Kidney tubule cell (primary cell): ENCODE measurements around the gene CAMK2N1.
A peak's percentile ranks its signal among the peaks of the same experiment; 100 is the strongest.

Experiments used
- DNase-seq: peaks from one replicate; pipeline ENCODE4 v3.0.0-alpha.2; 2018; ENCODE audit warnings: low spot score

The CAMK2N1 gene

DNA sequence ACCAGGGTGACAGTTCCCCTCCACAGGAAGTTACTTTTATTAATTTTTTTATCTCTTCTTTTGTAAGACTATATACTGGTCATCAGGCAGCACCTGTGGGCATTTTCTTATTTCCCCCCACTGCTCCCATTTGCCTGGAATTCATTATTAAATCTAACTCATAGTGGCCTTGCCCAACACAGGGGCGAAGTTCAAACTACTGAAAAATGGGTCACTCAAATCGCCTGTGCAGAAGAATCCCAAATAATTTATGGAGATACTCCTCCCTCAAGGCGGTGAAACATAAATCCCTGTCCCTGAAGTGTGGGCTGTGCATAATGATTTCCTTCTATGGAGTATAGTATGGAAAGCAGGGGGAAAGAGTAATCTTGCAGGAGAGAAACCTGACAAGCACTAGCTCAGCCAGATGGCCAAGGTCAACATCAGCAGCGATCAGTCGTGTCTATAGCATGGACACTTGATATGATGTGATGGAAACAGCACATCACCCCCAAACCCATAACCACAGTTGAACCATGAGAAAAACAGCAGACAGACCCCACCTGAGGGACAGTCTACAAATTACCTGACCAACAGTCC, 7.9 kb downstream of the CAMK2N1 start:
- no peak for DNase-seq

DNA sequence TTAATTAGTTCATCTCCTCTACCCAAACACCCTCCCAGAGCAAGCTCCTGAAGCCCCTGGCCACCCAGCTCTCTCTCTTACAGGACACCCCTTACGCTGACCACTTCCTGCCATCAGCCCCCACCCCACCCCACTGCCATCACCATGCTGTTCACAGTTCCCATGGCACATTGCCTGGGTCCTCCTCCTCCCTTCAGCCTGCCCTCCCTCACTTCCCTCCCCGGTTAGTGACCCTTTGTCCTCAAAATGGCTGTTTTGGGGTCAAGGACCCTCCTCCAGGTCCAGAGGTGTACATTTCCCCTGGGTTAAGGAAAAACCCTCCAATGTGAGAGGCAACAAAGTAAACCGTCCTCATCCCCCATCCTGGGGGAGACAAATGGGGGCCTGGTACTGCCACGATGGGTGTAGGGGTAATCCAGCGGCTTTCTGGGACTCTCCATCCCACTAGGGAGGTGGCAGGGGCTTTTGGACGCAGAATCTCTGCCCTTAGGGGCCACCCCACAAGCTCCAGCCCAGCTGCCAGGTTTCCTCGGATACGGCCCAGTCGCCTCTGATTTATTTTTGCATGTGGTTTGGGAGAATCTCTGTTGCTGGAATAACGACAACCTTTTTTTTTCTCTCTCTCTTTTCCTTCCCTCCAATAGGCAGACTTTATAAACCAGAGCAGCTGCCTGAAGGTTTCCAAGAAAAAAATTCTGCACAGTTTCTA, 8.5 kb downstream of the CAMK2N1 start:
- DNase-seq = no peak

DNA sequence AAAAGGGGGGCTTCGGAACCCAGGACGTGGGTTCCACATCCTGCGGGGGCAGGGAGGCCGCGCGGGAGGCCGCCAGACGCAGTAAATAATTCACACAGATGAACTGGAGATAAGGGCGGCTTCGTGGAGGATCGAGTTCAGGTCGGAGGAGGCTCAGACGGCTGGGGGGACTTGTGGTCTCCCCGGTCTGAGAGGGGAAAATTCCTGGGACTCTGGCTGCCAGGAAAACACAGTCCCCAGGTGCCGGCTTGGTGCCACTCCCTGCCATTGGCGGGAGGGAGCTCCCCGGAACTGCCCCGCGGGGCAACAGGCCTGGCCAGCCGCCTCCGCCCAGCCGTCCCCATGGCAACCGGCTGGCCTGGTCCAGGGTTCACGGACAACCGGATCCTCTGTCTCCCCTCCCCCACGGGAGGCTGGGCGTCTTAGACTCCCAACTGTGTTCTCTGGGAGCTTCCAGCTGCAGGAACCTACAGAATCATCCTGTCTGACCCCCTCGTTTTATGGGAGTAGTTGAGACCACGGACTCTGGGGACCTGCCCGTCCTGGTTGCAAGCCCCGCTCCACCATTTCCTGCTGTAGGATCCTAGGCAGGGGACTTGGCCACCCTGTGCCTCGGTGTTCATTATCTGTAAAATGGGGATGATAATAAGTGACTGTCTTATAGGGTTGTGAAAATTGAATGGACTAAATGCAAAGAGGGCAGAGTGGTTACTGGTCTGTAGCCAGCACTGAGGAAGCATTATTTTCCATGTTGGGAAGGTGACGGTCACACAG, 9.6 kb downstream of the CAMK2N1 start:
- peak; percentile 72 for DNase-seq

DNA sequence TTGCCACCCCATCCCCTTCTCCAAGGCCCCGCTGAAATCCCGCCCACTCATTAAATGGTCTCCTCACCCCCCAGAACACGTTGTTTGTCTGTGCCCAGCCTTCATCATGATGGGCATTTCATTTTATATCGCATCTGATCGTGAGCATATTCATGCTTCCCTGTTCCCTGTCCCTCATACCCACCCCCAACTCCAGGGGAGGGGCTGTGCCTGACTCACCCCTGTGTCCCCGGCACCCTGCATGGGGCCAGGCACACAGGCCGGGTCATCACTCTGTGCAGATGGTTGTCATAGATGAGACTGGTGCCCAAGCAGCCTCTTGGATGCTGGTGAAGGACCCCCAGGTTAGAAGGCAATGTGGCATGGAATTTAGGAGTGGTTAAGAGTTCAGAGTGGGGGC, 11.0 kb downstream of the CAMK2N1 start:
- DNase-seq = no peak

DNA sequence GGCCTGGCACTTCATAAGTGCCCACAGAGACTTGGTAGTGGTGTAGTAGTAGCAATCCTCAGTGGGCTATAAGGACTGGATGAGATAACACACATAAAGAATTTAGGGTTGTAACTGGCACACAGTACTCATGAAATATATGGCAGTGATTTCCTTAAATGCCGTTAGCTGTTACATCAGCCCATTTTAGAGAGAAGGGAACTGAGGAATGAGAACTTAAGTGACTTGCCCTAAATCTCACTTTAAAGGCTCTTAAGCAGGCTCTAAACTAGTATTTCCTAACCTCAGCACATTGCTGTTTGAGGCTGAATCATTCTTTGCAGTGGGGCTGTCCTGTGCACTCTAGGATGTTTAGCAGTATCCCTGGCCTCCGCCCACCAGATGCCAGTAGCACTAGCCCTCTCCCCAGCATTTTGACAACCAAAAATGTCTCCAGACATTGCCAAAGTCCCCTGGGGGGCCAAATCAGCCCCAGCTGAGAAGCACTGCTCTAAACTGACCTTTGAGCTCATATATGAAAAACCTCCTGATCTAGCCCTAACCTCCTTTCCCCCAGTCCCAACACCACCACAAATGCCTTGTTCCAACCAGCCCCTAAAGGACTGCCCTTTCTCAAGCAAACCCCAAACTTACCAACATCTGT, 11.6 kb downstream of the CAMK2N1 start:
- DNase-seq = no peak

DNA sequence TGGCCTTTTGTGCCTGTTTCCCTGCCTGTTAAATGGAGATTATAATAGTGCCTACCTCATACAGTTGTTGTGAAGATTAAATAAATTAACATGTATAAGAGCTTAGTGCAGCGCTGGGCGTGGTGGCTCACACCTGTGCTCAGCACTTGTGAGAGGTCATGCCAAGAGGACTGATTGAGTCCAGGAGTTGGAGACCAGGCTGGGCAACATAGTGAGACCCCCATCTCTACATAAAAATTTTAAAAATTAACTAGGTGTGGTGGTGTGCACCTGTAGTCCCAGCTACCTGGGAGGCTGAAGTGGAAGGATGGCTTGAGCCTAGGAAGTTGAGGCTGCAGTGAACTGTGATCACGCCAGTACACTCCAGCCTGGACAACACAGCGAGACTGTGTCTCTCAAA, 12.1 kb downstream of the CAMK2N1 start:
- no peak for DNase-seq

DNA sequence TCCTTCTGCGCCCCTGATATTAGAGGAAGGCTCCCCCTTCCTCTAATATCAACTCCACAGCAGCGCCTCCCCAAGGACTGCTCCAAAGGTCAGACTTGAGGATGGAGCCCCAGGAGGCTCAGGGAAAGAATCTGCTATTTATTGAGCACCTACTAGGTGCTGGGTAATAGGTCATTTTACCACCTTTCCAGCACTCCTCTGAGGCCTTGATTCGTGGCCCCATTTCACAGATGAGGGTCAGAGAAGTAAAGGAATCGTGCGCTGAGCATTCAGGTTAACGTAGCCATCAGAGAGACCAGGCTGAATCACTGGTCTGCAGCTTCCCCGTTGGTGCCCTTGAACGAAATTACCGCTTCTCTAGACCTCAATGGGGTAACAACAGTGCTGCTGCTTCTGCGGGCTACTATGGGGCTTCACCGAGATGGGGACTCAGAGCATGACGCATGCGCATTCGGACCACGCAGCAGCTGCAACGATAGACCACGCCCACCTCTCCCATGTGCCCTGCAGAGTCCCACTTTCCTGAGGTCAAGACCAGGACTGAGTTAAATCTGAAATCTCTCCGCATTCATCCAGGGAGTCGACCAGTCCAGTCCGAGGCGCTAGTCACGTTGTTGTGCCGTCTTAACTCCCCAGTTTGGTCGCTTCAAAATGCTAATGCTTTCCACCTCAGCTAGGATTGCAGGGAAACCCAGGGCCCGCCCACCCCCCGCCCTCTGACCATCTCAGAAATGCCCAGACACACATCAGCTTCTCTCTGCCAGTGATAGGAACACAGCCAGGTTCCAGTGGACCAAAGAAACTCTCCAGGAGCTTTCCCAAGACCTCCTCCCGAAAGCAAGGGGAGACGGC, 12.9 kb downstream of the CAMK2N1 start:
- peak; percentile 63 for DNase-seq

DNA sequence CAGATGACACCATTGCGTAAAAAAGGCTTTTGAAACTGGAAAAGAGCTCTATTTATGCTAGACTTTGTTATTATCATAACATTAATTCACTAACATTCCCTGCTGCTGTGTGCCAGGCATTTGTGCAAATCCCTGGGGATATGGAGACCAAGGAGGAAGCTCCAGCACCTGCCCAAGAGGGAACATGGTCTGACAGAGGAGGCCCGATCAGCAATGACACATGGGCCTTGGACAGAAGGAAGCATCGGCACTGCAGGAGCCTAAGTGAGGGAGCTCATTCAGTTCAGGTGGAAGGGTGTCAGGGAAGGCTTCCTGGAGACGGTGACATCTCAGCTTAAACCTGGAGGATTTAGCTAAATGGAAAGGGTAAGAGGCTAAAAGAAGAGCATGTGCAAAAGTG, 13.9 kb downstream of the CAMK2N1 start:
- DNase-seq = no peak

DNA sequence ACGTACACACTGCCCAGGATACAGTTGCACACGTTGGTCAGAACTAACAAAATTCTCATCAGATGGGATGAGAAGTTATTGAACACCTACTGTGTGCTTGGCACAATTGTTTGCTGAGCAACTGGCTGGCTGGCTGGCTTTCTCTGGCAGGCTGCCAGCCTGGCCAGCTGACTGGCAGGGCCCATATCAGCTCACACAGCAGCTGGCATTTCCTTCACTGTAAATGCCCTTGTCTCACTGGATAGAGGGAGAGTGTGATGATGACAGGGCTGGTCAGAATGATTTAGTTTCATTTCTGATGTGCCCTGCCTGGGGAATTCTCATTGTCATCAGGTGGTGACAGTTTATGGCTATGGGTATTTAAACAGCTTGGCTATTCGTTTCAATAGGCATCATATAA, 15.8 kb downstream of the CAMK2N1 start:
- peak; percentile 63 for DNase-seq

DNA sequence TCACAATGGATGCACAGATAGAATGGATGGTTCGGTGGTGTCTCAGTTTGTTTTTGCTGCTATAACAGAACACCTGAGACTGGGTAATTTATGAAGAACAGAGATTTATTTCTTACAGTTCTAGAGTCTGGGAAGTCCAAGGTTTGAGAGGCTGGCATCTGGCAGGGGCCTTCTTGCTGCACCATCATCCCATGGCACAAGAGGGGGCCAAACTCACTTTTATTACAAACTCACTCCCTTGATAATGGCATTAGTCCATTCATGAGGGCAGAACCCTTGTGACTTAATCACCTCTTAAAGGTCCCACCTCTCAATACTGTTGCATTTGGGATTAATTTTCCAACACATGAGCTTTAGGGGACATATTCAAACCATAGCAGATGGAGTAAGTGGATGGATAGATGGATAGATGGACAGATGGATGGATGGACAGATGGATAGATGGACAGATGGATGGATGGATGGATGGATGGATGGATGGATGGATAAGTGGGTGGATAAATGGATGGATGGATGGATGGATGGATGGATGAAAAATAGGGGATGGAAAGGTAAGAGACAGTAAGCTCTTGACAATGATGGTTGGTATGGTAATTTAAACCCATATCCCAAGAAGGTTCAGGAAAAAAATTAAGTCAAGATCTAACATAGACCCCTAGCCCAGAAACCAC, 16.5 kb downstream of the CAMK2N1 start:
- DNase-seq = no peak

DNA sequence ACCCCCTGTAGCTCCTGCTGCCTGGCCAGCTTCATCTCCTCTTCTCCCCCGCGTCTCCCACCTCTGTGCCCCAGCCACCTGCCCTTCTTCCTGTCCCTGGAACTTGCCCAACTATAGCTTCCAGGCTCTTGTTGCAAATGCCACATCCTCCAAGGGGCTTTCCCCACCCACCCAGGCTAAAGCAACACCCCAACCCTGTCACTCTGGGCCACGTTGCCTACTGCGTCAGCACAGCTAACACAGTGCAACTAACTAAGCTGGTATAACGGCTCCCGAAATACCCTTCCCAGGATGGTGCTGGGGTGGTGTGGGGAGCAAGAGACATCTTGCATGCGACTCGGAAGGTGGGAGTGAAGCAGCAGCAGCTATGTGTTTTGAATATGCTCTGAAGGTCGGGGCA, 19.7 kb downstream of the CAMK2N1 start:
- no peak for DNase-seq

DNA sequence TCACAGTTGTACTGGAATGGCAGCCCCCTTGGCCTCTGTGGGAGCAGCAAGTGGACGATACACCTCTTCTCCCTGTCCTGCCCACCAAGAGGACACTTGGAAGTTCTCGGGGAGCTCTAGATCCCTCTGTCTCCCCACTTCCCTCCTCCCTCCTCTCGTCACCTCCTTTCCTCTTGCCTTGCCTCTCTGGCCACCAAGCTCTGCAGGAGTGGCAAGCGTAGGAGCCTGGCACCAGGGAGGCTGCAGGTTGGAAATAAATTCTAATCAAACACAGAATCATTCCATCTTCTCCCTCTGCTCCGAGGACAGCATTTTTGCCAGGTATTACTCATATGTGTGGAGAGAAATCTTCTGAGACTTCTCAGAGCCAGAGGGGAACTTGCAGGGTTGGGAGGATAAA, 20.8 kb downstream of the CAMK2N1 start:
- no peak for DNase-seq

DNA sequence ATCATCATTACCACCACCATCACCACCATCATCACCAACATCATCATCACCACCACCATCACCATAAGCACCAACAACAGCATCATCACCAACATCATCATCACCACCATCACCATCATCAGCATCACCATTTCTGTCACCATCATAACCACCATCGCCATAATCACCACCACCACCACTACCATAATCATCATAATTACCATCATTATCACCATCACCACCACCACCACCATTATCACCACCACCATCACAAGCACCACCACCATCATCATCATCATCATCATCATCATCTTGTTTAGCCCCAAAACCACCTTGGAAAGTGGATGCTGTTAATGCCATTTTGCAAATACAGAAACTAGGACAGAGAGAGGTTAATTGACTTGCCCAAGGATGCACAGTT, 22.5 kb downstream of the CAMK2N1 start:
- no peak for DNase-seq

DNA sequence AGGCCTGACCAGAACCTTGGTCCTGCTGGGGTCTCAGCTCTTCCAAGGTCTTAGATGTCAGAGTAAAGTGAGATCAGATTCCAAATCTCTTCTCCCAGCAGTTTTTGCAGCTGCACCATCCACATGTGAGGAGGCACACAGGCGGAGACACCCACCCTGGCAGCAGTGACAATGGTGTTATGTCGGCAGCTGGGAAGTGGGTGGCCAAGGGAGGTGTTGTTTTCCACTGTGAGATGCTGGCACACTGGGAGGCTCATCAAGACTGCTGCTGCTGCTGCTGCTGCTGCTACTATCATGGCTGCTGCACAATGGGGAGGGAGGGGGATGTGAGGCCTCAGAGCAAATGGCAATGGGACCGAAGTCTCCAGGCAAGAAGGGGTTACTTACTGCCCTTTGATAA, 23.6 kb downstream of the CAMK2N1 start:
- no peak for DNase-seq

DNA sequence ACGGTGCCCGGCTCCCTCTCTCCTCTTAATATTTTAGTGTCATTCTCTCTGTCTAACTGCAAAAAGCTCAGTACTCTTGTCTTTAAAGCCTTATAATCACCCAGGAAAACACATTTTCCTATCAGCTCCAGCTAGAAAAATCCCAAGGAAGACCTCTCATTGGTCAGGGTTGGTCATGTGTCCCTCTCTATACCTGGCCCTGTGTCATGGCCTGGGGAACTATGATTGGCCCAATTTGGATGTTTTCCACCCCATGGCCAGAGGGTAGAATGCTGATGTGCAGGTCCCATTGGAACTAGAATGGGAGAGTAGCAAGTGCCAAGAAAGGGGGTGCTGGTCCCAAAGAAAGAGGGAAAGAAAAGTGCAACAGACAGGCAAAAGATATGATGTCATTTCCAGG, 27.3 kb downstream of the CAMK2N1 start:
- DNase-seq = no peak

DNA sequence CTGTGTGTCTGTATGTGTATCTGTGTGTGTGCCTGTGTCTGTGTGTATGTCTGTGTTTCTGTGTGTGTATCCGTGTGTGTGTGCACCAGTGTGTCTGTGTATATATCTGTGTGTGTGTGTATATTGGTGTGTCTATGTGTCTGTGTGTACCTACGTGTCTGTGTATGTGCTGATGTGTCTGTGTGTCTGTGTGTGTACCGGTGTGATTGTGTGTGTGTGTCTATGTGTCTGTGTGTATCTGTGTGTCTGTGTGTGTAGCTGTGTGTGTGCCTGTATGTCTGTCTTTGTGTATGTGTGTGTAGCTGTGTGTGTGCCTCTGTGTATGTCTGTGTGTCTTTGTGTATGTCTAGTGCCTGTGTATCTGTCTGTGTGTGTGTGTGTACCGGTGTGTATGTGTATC, 32.0 kb downstream of the CAMK2N1 start:
- no peak for DNase-seq

DNA sequence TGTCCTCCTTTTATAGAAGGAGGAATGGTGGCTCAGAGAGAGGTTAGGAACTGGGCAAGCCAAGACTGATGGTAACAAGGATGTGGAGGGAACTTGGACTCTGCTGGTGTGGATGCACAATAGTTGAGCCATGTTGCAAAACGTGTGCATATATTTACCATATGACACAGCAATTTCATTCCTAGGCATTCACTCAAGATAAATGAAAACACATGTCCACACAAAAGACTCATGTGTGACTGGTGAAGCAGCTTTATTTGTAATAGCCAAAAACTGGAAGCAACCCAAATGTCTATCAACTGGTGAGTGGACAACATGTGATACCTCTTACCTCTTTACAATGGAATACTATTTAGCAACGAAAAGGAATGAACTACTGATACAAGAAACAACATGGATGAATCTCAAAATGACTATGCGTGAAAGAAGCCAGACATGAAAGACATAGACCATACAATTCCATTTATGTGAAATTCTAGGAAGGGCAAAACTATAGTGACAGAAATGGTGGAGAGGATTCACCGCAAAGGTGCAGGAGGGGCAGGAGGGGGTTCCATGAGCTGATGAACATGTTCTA, 36.2 kb downstream of the CAMK2N1 start:
- no peak for DNase-seq

DNA sequence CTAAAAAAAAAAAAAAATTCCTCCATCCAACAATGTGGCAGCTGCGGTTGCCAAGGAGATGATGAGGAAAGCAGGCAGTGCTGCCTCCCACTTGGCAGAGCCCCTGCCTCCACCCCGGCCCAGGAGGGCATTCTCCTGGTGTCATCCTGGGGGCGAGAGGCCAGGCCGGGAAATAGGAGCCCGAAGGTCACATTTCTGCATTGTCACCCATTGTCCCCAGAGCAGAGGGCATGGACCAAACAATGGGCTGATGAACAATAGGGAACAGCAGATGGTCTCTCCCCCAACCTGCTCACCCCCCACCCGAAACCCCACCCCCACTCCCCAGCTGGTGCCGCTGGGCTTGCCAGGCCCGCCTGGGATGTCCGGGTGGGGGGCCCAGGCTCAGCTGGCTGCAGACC, 37.3 kb downstream of the CAMK2N1 start:
- no peak for DNase-seq

DNA sequence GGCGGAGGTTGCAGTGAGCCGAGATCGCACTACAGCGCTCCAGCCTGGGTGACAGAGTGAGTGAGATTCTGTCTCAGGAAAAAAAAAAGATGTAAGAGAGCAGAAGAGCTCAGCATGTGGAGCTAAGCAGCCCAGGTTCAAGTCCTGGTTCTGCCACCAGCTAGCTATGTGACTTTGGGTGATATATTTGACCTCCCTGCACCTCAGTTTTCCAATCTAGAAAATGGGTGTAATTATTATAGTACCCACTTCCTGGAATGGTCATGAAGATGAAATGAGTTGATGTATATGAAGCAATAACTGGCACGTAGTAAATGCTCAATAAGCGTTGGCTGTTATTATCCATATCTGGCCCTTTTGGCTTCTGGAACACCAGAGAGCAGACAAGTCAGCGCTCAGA, 38.2 kb downstream of the CAMK2N1 start:
- no peak for DNase-seq

DNA sequence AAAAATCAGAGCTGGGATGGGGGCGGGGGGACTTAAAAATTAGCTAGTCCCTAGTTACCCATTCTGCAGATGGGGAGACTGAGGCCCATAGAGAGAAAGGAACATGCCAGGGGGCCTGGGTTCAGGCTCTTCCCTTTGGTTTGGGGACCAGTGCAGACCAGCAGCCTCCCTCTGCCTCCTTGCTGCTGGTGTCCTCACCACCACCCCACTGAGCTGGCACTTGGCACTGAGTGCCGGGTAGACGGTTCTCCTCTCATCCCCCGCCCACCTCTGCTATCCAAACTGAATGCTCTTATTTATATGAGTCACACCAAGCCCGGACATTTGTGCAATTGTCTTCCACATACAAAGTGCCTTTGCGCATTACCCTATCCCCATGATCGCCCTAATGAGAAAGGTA, 39.2 kb downstream of the CAMK2N1 start:
- no peak for DNase-seq

DNA sequence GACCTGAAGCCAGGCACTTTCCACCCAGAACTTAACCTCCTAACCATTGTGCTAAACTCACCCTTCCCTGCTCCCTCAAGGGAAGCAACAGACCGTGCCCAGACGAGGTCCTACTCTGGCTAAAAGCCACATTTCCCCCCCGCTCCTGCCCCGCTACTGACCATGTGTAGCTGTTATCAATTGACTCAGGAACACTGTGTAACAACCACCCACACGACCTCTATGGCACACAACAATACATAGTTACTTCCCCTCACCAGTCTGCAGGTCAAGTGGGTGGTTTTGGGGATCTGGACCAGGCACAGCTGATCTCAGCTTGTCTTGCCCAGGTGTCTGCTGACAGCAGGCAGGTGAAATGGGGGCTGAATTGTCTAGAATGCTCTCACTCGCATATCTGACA, 40.1 kb downstream of the CAMK2N1 start:
- no peak for DNase-seq
